GM12864 (cell line): ENCODE measurements around the gene C19orf25.

ENCODE experiments used
- DNase-seq: peaks from one replicate; pipeline ENCODE4 v3.0.0-alpha.2; 2011; ENCODE audit warnings: low read depth
- H3K4me3 ChIP-seq: 2 replicates; pipeline ENCODE4 v1.5.1; 2011; ENCODE audit warnings: mild to moderate bottlenecking, low read depth, low read length, control low read depth
- TF ChIP-seq, protein P1 (sequence below): IDR thresholded peaks from 2 replicates; pipeline ENCODE4 v1.5.1; 2011; ENCODE audit warnings: low read depth, mild to moderate bottlenecking, moderate library complexity, low read length, control low read depth, inconsistent platforms; ENCODE audit errors: missing control alignments

The C19orf25 gene

DNA sequence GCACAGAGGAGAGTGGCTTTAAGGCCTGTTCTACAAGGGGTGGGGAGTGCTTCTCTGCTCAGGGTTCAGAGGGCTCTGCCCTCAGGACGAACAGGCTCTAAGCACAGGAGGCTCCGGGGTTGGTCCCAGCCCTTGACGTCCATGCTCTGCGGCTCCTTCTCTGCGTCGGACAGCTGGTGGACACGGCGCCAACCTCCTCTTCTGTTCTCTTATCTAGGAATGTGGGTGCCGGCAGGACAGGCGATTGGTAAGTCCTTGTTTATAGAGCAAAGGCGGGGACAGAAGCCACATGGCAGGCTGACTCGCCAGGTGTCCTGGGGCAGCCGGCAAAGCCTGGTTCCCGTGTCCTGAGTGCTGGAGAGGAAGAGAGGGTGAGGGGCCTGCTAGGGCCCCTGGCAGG lies 49.3 kb downstream of the C19orf25 start:
- DNase-seq: no peak
- TF ChIP-seq, protein P1, sequence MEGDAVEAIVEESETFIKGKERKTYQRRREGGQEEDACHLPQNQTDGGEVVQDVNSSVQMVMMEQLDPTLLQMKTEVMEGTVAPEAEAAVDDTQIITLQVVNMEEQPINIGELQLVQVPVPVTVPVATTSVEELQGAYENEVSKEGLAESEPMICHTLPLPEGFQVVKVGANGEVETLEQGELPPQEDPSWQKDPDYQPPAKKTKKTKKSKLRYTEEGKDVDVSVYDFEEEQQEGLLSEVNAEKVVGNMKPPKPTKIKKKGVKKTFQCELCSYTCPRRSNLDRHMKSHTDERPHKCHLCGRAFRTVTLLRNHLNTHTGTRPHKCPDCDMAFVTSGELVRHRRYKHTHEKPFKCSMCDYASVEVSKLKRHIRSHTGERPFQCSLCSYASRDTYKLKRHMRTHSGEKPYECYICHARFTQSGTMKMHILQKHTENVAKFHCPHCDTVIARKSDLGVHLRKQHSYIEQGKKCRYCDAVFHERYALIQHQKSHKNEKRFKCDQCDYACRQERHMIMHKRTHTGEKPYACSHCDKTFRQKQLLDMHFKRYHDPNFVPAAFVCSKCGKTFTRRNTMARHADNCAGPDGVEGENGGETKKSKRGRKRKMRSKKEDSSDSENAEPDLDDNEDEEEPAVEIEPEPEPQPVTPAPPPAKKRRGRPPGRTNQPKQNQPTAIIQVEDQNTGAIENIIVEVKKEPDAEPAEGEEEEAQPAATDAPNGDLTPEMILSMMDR: no peak
- no peak overlapping the region for H3K4me3 ChIP-seq

DNA sequence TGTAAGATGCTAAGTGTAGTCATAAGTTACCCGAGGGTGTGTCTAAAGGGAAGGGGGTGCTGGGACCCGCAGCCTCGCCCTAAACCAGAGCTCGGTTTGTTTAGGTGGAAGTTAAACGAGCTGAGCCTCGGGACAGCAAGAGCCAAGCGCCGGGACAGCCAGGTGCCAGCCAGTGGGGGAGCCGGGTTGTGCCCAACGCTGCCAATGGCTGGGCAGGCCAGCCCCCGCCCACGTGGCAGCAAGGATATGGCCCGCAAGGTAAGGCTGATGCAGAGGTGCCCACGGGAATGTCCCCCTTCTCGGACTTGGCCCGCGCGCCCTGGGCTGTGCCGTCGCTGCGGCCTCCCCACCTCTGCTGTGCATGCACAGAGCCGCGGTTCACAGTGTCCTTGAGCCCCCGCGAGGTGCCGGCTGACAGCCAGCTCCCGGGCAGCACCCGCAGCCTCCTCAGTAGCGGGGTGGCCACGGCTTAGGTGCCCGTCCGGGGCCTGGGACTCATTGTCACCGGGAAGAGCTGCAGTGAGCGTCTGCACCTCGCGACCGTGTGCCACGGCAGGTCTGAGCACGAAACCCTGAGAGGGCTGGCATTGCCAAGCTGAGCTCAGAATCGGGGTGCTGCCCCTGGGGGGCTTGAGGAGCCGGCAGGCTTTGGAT lies 50.1 kb downstream of the C19orf25 start:
- TF ChIP-seq, protein P1: no peak
- H3K4me3 ChIP-seq: no peak overlapping the region
- no peak for DNase-seq

DNA sequence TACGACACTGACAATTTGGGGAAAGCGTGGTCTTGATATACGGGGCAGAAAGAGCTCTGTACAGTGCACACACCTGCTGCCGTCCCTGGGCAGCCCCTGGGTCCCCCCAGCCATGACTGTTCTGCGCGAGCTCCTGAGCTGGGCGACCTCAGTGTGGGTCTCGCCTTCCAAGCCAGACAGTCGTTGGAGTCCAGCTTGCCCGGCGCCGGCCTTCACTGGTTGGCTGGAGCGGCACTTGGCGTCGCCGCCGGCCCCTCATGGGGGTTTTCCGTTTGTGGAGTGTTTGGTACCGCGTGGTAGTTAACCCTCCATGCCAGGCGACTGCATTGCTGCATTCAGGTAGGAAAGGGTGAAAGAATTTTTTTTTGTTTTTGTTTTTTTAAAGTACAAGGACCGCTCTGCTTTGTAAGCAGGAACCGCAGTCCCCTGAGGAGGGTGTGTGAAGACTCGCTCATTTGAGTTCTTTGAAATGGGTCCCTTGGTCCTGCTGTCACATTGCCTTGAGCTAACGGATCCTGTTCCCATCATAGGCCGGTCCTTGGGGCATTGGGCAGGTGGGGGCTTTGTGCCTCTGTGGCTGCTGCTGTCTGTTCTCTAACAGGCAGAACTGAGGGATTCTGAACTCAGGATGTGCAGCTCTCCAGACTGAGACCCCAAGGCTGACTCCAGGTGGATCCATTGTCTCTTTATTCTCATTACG lies 51.6 kb downstream of the C19orf25 start:
- no peak overlapping the region for H3K4me3 ChIP-seq
- TF ChIP-seq, protein P1: no peak
- DNase-seq: no peak

DNA sequence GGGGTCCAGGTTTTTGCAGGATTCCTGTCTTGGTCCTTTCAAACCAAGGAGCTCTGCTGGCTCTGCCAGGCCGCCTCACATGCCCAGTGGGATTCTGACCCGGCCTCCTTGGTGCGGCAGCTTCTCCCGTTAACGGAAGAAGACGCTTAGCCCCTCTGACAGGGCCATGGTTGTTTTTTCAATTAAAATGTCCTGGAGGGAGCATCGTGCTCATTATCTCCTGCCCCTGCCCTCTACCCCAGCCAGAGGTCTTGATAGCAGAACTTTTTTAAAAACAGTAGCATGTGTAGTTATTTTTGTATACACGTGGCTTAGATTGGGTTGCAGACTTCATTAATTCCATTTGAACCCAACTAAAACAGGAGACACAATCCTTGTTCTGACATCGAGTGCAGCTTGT lies 52.3 kb downstream of the C19orf25 start:
- DNase-seq: no peak
- no peak overlapping the region for H3K4me3 ChIP-seq
- TF ChIP-seq, protein P1: no peak

DNA sequence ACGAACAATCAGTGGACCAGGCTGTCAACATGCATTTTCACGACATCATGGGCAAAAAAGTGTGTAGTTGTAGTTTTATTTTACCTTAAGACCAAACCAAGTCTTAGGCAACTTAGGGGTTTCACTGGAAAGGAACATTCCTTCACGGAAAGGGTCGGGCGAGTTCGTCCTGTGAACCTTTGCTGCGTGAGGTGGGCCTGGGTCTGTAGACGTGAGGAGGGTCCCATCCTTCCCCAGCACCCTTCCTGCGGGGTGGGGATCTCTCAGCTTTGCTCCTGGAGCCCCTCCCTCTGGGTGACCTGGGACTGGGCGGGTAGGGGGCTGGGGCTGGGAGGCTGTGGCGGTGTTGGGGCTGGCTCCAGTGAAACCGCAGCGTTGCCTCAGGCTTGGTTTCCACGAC lies 53.1 kb downstream of the C19orf25 start:
- TF ChIP-seq, protein P1: no peak
- no peak for DNase-seq
- H3K4me3 ChIP-seq: no peak overlapping the region

DNA sequence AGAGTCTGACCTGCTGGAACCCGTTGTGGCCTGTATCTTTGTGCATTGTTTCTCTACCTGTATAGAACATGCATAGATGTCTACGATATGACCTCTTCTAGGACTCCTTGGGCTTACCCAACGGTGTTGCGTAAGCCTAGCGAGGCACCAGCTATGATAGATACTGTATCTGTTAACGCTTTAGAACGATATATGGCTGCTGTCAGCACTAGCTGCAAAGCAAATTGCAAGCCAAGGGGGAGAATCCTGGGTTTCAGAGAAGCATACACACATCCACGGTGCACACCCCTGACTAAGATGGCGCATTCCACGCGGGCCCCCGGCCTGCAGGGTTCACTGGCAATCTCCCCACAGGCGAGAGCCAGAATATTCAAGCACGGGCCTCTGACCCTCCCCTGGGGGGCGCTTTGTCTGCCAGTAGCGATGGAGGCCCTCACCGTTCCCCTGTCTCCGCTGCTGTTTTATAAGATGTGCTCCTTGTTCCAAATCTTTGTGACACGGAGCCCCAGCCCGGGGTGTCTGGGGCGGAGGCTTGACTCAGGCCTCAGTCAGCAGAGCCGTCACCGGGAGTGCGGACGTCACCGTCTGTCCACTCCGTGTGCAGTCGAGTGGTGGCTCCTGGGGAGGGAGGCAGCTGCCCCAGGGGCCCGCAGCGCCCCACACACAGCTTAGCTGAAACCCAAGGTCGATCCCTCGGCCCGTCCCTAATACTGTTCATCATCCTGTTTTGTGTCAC lies 53.7 kb downstream of the C19orf25 start:
- TF ChIP-seq, protein P1: no peak
- H3K4me3 ChIP-seq: no peak overlapping the region
- DNase-seq: no peak
